H1 (cell line): ENCODE results near the gene USH1C. TPM values are rescaled to one million over a fixed set of nuclear protein-coding genes. Genes with fewer than 3 reads are reported as not detected.

Source experiments
- CTCF ChIA-PET: fragments of 300-600 bp; sonication (Branson Sonifier 250); formaldehyde crosslinking; loops from one replicate; lab custom pipeline; 2021; ENCODE audit not compliant: partially characterized antibody; lab: Charles Lee
- POLR2A ChIA-PET: fragments of 300-600 bp; sonication (Branson Sonifier 250); formaldehyde crosslinking; loops from one replicate; lab custom pipeline; 2021; ENCODE audit warnings: inconsistent platforms; ENCODE audit not compliant: partially characterized antibody; lab: Charles Lee
- DNase-seq, 2 experiments: peaks; one replicate each; pipeline versions ENCODE4 v3.0.0 to v3.0.0-alpha.2; 2010 to 2022; ENCODE audit warnings: low spot score in 2 of 2, low read depth in 1 of 2, mixed read lengths in 1 of 2
- FAIRE-seq: peaks from 2 replicates; lab custom pipeline; 2011; peaks lifted over from hg19 to GRCh38; lab: Jason Lieb, UNC
- H2AFZ ChIP-seq: 2 replicates; pipeline ENCODE4 v1.8.1; 2012; ENCODE audit warnings: low read length, inconsistent platforms
- H2AK5ac ChIP-seq: 2 replicates; pipeline ENCODE4 v1.6.1; 2013; ENCODE audit warnings: low read depth, low read length
- H2BK120ac ChIP-seq: replicated peaks from 2 replicates; pipeline ENCODE3; 2013; ENCODE audit warnings: low read depth, low read length, inconsistent platforms
- H2BK12ac ChIP-seq: 2 replicates; pipeline ENCODE4 v1.6.1; 2013; ENCODE audit warnings: low read depth, low read length
- H2BK15ac ChIP-seq: 2 replicates; pipeline ENCODE4 v1.6.1; 2013; ENCODE audit warnings: low read length
- H2BK20ac ChIP-seq: 2 replicates; pipeline ENCODE4 v1.6.1; 2013; ENCODE audit warnings: low read length
- H2BK5ac ChIP-seq: 2 replicates; pipeline ENCODE4 v1.6.1; 2013; ENCODE audit warnings: low read depth, low read length
- H3K14ac ChIP-seq: 2 replicates; pipeline ENCODE4 v1.6.1; 2013; ENCODE audit warnings: inconsistent platforms; ENCODE audit not compliant: insufficient read length
- H3K18ac ChIP-seq: 2 replicates; pipeline ENCODE4 v1.6.1; 2013; ENCODE audit warnings: low read length; ENCODE audit errors: extremely low read depth
- H3K23ac ChIP-seq: 2 replicates; pipeline ENCODE4 v1.6.1; 2013; ENCODE audit warnings: inconsistent platforms; ENCODE audit not compliant: insufficient read length
- H3K23me2 ChIP-seq: 2 replicates; pipeline ENCODE4 v1.6.1; 2013; ENCODE audit warnings: low read depth, low read length
- H3K27ac ChIP-seq: 2 replicates; pipeline ENCODE4 v1.6.1; 2011; ENCODE audit warnings: low read depth, low read length, inconsistent platforms
- H3K27me3 ChIP-seq, 4 experiments: replicated peaks in 1 of 4; 1 replicate in 1 of 4; 2 replicates in 3 of 4; pipeline versions ENCODE4 v1.6.1 to v1.8.1; 2011 to 2013; ENCODE audit warnings: low read length in 3 of 4, mild to moderate bottlenecking in 3 of 4, inconsistent platforms in 2 of 4, mixed read lengths in 2 of 4, moderate library complexity in 1 of 4; ENCODE audit not compliant: control insufficient read depth in 3 of 4, insufficient read depth in 3 of 4; ENCODE audit errors: extremely low read depth in 1 of 4
- H3K36me3 ChIP-seq, 4 experiments: 2 replicates each; pipeline versions ENCODE4 v1.6.1 to v1.8.1; 2011 to 2013; ENCODE audit warnings: mild to moderate bottlenecking in 4 of 4, low read length in 3 of 4, moderate library complexity in 2 of 4, control low read depth in 1 of 4, inconsistent platforms in 1 of 4; ENCODE audit not compliant: insufficient read depth in 4 of 4, control insufficient read depth in 2 of 4
- H3K4ac ChIP-seq: replicated peaks from 2 replicates; pipeline ENCODE3; 2013; ENCODE audit warnings: low read length, low read depth, mixed read lengths, inconsistent platforms; ENCODE audit not compliant: insufficient read length
- H3K4me1 ChIP-seq, 4 experiments: replicated peaks in 1 of 4; 1 replicate in 1 of 4; 2 replicates in 3 of 4; pipeline versions ENCODE4 v1.6.1 to v1.8.1; 2011 to 2013; ENCODE audit warnings: low read length in 3 of 4, inconsistent platforms in 2 of 4, mixed read lengths in 1 of 4; ENCODE audit not compliant: insufficient read depth in 4 of 4, control insufficient read depth in 3 of 4
- H3K4me2 ChIP-seq, 2 experiments: 2 replicates each; pipeline versions ENCODE4 v1.6.1 to v1.8.1; 2011 to 2013; ENCODE audit warnings: low read depth in 2 of 2, low read length in 2 of 2, control low read depth in 1 of 2, inconsistent platforms in 1 of 2, mild to moderate bottlenecking in 1 of 2; ENCODE audit not compliant: insufficient read depth in 1 of 2
- H3K4me3 ChIP-seq, 4 experiments: fragments of 200-600, 300-600 bp in 1 of 4; sonication (generic), shearing (Covaris generic), sonication (Bioruptor Twin) in 1 of 4; 2 replicates each; pipeline versions ENCODE4 v1.5.1 to v1.8.1; 2011 to 2016; ENCODE audit warnings: low read length in 4 of 4, low read depth in 3 of 4, control low read depth in 2 of 4, inconsistent platforms in 2 of 4, mild to moderate bottlenecking in 2 of 4, mixed read lengths in 1 of 4, moderate library complexity in 1 of 4; ENCODE audit not compliant: insufficient read depth in 2 of 4; ENCODE audit errors: extremely low read depth in 1 of 4
- H3K56ac ChIP-seq: replicated peaks from 2 replicates; pipeline ENCODE3; 2013; ENCODE audit warnings: low read depth, mild to moderate bottlenecking, mixed read lengths, low read length, inconsistent platforms; ENCODE audit not compliant: insufficient read length
- H3K79me1 ChIP-seq: 2 replicates; pipeline ENCODE4 v1.6.1; 2013; ENCODE audit warnings: low read depth, low read length, control low read depth
- H3K79me2 ChIP-seq, 2 experiments: 2 replicates each; pipeline versions ENCODE4 v1.6.1 to v1.8.1; 2012 to 2013; ENCODE audit warnings: low read length in 2 of 2, mild to moderate bottlenecking in 2 of 2, inconsistent platforms in 1 of 2; ENCODE audit not compliant: insufficient read depth in 2 of 2, control insufficient read depth in 1 of 2
- H3K9ac ChIP-seq, 4 experiments: replicated peaks in 1 of 4; 1 replicate in 1 of 4; 2 replicates in 3 of 4; pipeline versions ENCODE4 v1.6.1 to v1.8.1; 2011 to 2013; ENCODE audit warnings: low read depth in 3 of 4, low read length in 3 of 4, control low read depth in 2 of 4, mild to moderate bottlenecking in 2 of 4, moderate library complexity in 2 of 4, inconsistent platforms in 1 of 4; ENCODE audit errors: extremely low read depth in 1 of 4
- H3K9me3 ChIP-seq, 2 experiments: 2 replicates each; pipeline versions ENCODE4 v1.6.1 to v1.8.1; 2012 to 2013; ENCODE audit warnings: mild to moderate bottlenecking in 2 of 2, moderate library complexity in 2 of 2, control low read depth in 1 of 2, inconsistent platforms in 1 of 2, low read depth in 1 of 2, low read length in 1 of 2, mixed read lengths in 1 of 2; ENCODE audit not compliant: insufficient read depth in 2 of 2
- H4K20me1 ChIP-seq, 2 experiments: replicated peaks in 1 of 2; 2 replicates each; pipeline versions ENCODE3 to v1.8.1; 2011 to 2013; ENCODE audit warnings: inconsistent platforms in 2 of 2, low read length in 2 of 2, mild to moderate bottlenecking in 1 of 2; ENCODE audit not compliant: insufficient read depth in 2 of 2, control insufficient read depth in 1 of 2
- H4K5ac ChIP-seq: 2 replicates; pipeline ENCODE4 v1.6.1; 2013; ENCODE audit warnings: low read length, low read depth, mixed read lengths, inconsistent platforms; ENCODE audit not compliant: insufficient read length
- H4K8ac ChIP-seq: 2 replicates; pipeline ENCODE4 v1.8.0; 2013; ENCODE audit warnings: mild to moderate bottlenecking, moderate library complexity, low read length, inconsistent platforms; ENCODE audit not compliant: insufficient read depth; ENCODE audit errors: extremely low read depth
- H4K91ac ChIP-seq: replicated peaks from 2 replicates; pipeline ENCODE3; 2013; ENCODE audit warnings: low read length, mixed read lengths, inconsistent platforms; ENCODE audit not compliant: insufficient read length
- TBP ChIP-seq: IDR thresholded peaks from 2 replicates; pipeline ENCODE4 v1.6.1; 2011; ENCODE audit warnings: low read depth, low read length, improper control_type of control experiment
- WGBS, 2 experiments: shearing (Covaris generic) in 1 of 2; methylation state at CpG; one replicate each; pipeline versions ENCODE4 v1.1.6 to v1.1.7; 2013 to 2015; ENCODE audit warnings: low lambda C conversion rate in 2 of 2, mixed read lengths in 2 of 2, inconsistent platforms in 1 of 2, low coverage in 1 of 2, missing lambda C conversion rate in 1 of 2; ENCODE audit not compliant: insufficient replicate concordance in 2 of 2, insufficient coverage in 1 of 2, insufficient read length in 1 of 2; ENCODE audit errors: extremely low coverage in 1 of 2, missing lambda C conversion rate in 1 of 2; 5-methylcytosine and 5-hydroxymethylcytosine counted together
- polyA plus RNA-seq, 7 experiments: library from polyadenylated mRNA; depleted of rRNA in 3 of 7; stranded (reverse) in 5 of 7; unstranded in 2 of 7; fragments of >200 nt in 5 of 7; fragments of 200-250 nt in 2 of 7; gene quantifications; 1 replicate in 5 of 7; 2 replicates in 1 of 7; 4 replicates in 1 of 7; pipeline versions ENCODE4 v1.2.1 to v1.2.3, GENCODE V29; 2011 to 2013; ENCODE audit warnings: missing spikeins in 2 of 7, mixed read lengths in 2 of 7
- total RNA-seq: library from RNA; stranded (reverse); fragmentation: NEBNext Ultra II Directional; extraction: Animal tissue kit (Norgen Biotek cat#: 25700); gene quantifications from 2 replicates; pipeline ENCODE4 v1.2.1, GENCODE V29; 2021
- TF ChIP-seq, protein P1 (sequence below), 3 experiments: IDR thresholded peaks; 1 replicate in 2 of 3; 2 replicates in 1 of 3; pipeline versions ENCODE4 v1.5.1 to v1.6.1; 2011; ENCODE audit warnings: low read length in 3 of 3, mild to moderate bottlenecking in 3 of 3, inconsistent platforms in 2 of 3, low read depth in 1 of 3, moderate library complexity in 1 of 3; ENCODE audit not compliant: insufficient read depth in 1 of 3; ENCODE audit errors: control extremely low read depth in 1 of 3

USH1C gene
- total and polyA plus RNA-seq, 2 of the 8 experiments (the other 6 are each of a cell fraction or from before 2014, with no cell fraction given) = 1.3 to 1.6 TPM

DNA sequence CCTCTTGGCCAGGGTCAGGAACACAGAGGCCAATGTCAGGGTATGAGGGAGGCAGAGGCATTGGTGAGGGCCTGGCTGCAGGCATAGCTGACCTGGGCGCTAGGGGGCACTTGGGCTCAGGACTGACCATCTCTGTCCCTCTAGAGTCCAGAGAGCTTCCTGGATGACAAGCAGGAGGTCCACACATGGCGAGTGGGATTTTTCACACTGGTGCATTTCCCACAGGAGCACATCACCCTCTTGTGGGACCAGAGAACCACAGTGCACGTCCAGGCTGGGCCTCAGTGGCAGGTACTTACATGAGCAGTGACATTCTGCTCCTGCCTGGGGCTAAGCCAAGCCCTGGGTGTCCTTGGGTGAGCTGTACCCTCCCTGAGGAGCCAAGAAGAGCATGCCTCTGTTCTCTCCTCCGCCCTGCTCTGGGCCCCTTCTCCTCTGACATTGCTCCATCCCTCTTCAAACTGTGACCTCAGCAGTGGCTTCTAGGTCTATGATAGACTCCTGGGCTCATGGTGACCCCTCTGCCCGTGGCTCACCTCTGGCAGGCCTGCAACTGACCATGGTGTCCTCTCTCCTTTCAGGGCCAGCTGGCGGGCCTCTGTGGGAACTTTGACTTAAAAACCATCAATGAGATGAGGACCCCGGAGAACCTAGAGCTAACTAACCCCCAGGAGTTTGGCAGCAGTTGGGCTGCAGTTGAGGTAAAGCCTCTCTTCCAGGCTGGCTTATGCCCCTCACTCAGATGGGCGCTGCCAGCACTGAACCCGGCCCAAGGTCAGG, 49.4 kb upstream of the USH1C start:
- no peak overlapping the region for H3K18ac ChIP-seq
- TF ChIP-seq, protein P1, sequence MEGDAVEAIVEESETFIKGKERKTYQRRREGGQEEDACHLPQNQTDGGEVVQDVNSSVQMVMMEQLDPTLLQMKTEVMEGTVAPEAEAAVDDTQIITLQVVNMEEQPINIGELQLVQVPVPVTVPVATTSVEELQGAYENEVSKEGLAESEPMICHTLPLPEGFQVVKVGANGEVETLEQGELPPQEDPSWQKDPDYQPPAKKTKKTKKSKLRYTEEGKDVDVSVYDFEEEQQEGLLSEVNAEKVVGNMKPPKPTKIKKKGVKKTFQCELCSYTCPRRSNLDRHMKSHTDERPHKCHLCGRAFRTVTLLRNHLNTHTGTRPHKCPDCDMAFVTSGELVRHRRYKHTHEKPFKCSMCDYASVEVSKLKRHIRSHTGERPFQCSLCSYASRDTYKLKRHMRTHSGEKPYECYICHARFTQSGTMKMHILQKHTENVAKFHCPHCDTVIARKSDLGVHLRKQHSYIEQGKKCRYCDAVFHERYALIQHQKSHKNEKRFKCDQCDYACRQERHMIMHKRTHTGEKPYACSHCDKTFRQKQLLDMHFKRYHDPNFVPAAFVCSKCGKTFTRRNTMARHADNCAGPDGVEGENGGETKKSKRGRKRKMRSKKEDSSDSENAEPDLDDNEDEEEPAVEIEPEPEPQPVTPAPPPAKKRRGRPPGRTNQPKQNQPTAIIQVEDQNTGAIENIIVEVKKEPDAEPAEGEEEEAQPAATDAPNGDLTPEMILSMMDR (IDR thresholded peaks at IDR 0.05; ENCODE audit: control extremely low read depth in 1 of 3, insufficient read depth in 1 of 3, low read depth in 1 of 3, low read length in 3 of 3) = peak in 1 of 3 experiments; percentile 20; a peak in 1 of 4 replicates
- no peak for TF ChIP-seq TBP
- no peaks in the 10 kb centered on the region for H3K36me3 ChIP-seq
- no peak overlapping the region for H3K27ac ChIP-seq
- H3K14ac ChIP-seq = no peak overlapping the region
- no peak for FAIRE-seq
- no peak overlapping the region for H3K9ac ChIP-seq
- H4K20me1 ChIP-seq = no peaks in the 10 kb centered on the region
- H3K79me1 ChIP-seq = no peaks in the 10 kb centered on the region
- H3K56ac ChIP-seq = no peak overlapping the region
- no peak overlapping the region for H3K4me2 ChIP-seq
- H2BK120ac ChIP-seq = no peak overlapping the region
- H4K91ac ChIP-seq = no peak overlapping the region
- no peak overlapping the region for H3K4me3 ChIP-seq
- no peaks in the 10 kb centered on the region; a peak in 1 of 7 replicates for H3K27me3 ChIP-seq
- H3K4ac ChIP-seq = no peak overlapping the region
- no peak overlapping the region for H2AK5ac ChIP-seq
- no peaks in the 10 kb centered on the region for H3K23me2 ChIP-seq
- no peak overlapping the region for H3K23ac ChIP-seq
- no peaks in the 10 kb centered on the region for H3K79me2 ChIP-seq
- H2BK5ac ChIP-seq = no peak overlapping the region
- ChIA-PET POLR2A (no interaction called here), CTCF (interaction anchor here (0.7 to 12.8 kb wide), 9 partner anchors 8 to 312 kb away, joined by 3 to 165 read pairs (median 4); partner anchors contain the start of genes KCNC1 and MYOD1)
- WGBS, 2 experiments = 78% methylated on average over 9 of the region's 9 CpGs; no CpG with 5 or more reads in 1 of the 2 experiments
- no peak overlapping the region for H2BK15ac ChIP-seq
- no peak overlapping the region for H2AFZ ChIP-seq
- no peak overlapping the region for H4K8ac ChIP-seq
- no peak overlapping the region for H4K5ac ChIP-seq
- DNase-seq = peak in 1 of 2 experiments; percentile 30
- H3K9me3 ChIP-seq = 0 out of 4 replicates have a peak, but pooled peaks cover 0 to 6% of the 10 kb centered on the region in 2 experiments
- H2BK12ac ChIP-seq = no peak overlapping the region
- no peaks in the 10 kb centered on the region for H3K4me1 ChIP-seq
- no peak overlapping the region for H2BK20ac ChIP-seq
